Left lung (tissue), 14 donors: ENCODE results near the gene FAM234B. TPM values are rescaled to one million over a fixed set of nuclear protein-coding genes. Genes with fewer than 3 reads are reported as not detected.

ENCODE experiments used
- ATAC-seq: fragments of 200-7000 bp; cut with Tn5 transposase; one replicate; pipeline ENCODE4 v1.9.1; 2020; ENCODE audit warnings: moderate library complexity
- DNase-seq, 4 donors: peaks; one replicate each; pipeline ENCODE4 v3.0.0-alpha.2; 2013 to 2020
- H3K27ac ChIP-seq, 2 donors: fragments of 200-600 bp; sonication (generic) in 1 of 2; one replicate each; pipeline versions ENCODE4 v1.5.0 to v1.8.0; 2020 to 2021
- H3K27me3 ChIP-seq, 2 donors: fragments of 200-600 bp; sonication (generic) in 1 of 2; one replicate each; pipeline versions ENCODE4 v1.5.0 to v1.8.0; 2020 to 2021
- H3K36me3 ChIP-seq, 2 donors: fragments of 200-600 bp; sonication (generic) in 1 of 2; one replicate each; pipeline versions ENCODE4 v1.5.0 to v1.8.0; 2020 to 2021
- H3K4me1 ChIP-seq, 2 donors: fragments of 200-600 bp; one replicate each; pipeline ENCODE4 v1.8.0; 2021
- H3K4me3 ChIP-seq, 2 donors: fragments of 200-600 bp; sonication (generic) in 1 of 2; one replicate each; pipeline versions ENCODE4 v1.5.0 to v1.8.0; 2020 to 2021; ENCODE audit warnings: mild to moderate bottlenecking in 1 of 2
- H3K9me3 ChIP-seq, 2 donors: fragments of 200-600 bp; sonication (generic) in 1 of 2; one replicate each; pipeline versions ENCODE4 v1.5.0 to v1.8.0; 2020 to 2021
- intact Hi-C, 2 donors: fragments of 100-400 bp; cut with DNase I; formaldehyde crosslinking; loops; one replicate each; pipeline versions ENCODE4 v1.11.2 to v1.14.2; 2022
- long read RNA-seq, 12 donors: library from polyadenylated mRNA in 2 of 12; unstranded in 2 of 12; transcript quantifications; one replicate each; pipeline ENCODE4 v2.0.0 and lab custom pipeline, GENCODE V29; 2019 to 2026
- polyA plus RNA-seq, 6 donors: library from polyadenylated mRNA; unstranded; fragments of 120-200 nt; gene quantifications; one replicate each; pipeline ENCODE4 v1.2.1, GENCODE V29; 2013; ENCODE audit not compliant: insufficient read length in 6 of 6
- total RNA-seq, 2 donors: library from RNA; stranded (reverse); fragmentation: NEBNext Ultra II Directional; extraction: Animal tissue kit (Norgen Biotek cat#: 25700); gene quantifications; one replicate each; pipeline ENCODE4 v1.2.1, GENCODE V29; 2021
- TF ChIP-seq, protein P1 (sequence below), 2 donors: fragments of 200-600 bp; sonication (generic) in 1 of 2; IDR thresholded peaks; one replicate each; pipeline versions ENCODE4 v1.5.0 to v1.8.0; 2021; ENCODE audit warnings: antibody characterized with exemption in 2 of 2
- donor health status: DM: no; HTN: yes; CAD: no.
- donor health status: DM: no; HTN: no; CAD: no.

Gene FAM234B, protein sequence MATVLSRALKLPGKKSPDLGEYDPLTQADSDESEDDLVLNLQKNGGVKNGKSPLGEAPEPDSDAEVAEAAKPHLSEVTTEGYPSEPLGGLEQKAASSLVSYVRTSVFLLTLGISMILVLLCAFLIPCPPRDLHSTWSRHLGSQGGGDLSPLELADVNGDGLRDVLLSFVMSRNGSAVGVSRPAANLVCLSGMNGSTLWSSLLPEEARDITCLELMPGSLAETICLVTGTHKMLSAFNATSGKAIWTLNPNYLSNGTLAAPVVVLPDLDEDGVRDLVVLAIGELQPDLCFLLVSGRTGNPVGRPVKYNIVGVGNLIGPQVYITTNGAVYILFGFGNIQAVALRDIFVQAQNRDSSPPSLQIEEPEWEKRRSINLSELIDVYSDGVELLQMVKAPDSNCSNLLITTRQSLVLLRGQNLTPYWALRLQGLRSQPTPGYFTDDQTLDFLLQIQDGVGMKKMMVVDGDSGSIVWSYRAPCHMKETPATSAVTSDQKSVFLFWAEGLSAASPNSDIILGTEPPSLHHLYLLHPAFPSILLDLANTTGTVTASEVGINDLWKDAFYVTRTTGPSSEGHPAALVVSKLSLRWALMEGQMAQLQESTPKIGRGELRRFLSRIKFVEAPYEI
- total RNA-seq: 10 to 100 TPM in 1 of 2 donors, 1 to 10 TPM in 1; 8.3 to 11.0 TPM
- polyA plus RNA-seq: 1 to 10 TPM; 7.3 to 9.4 (median 8.9) TPM
- long read RNA-seq, donor 1, partial matches to known transcripts: 8 of 8 reads
- long read RNA-seq, donor 1, other reads (novel, unspliced or antisense): 0 of 8 reads
- long read RNA-seq, donor 2: 0 reads
- long read RNA-seq, donor 3: 0 reads
- long read RNA-seq, donor 4: 0 reads
- long read RNA-seq, donor 5, full-length matches to known transcripts: 1 of 1 reads
- long read RNA-seq, donor 5, partial matches to known transcripts: 0 of 1 reads
- long read RNA-seq, donor 5, other reads (novel, unspliced or antisense): 0 of 1 reads
- long read RNA-seq, donor 6, full-length matches to known transcripts: 1 of 1 reads
- long read RNA-seq, donor 6, partial matches to known transcripts: 0 of 1 reads
- long read RNA-seq, donor 6, other reads (novel, unspliced or antisense): 0 of 1 reads
- long read RNA-seq, donor 7: 0 reads
- long read RNA-seq, donor 8: 0 reads
- long read RNA-seq, donor 9: 0 reads
- long read RNA-seq, donor 10, partial matches to known transcripts: 0 of 1 reads
- long read RNA-seq, donor 10, other reads (novel, unspliced or antisense): 1 of 1 reads
- long read RNA-seq, donor 11, full-length matches to known transcripts: 2 of 2 reads
- long read RNA-seq, donor 11, partial matches to known transcripts: 0 of 2 reads
- long read RNA-seq, donor 11, other reads (novel, unspliced or antisense): 0 of 2 reads
- long read RNA-seq, donor 12, full-length matches to known transcripts: 1 of 1 reads
- long read RNA-seq, donor 12, partial matches to known transcripts: 0 of 1 reads
- long read RNA-seq, donor 12, other reads (novel, unspliced or antisense): 0 of 1 reads

DNA sequence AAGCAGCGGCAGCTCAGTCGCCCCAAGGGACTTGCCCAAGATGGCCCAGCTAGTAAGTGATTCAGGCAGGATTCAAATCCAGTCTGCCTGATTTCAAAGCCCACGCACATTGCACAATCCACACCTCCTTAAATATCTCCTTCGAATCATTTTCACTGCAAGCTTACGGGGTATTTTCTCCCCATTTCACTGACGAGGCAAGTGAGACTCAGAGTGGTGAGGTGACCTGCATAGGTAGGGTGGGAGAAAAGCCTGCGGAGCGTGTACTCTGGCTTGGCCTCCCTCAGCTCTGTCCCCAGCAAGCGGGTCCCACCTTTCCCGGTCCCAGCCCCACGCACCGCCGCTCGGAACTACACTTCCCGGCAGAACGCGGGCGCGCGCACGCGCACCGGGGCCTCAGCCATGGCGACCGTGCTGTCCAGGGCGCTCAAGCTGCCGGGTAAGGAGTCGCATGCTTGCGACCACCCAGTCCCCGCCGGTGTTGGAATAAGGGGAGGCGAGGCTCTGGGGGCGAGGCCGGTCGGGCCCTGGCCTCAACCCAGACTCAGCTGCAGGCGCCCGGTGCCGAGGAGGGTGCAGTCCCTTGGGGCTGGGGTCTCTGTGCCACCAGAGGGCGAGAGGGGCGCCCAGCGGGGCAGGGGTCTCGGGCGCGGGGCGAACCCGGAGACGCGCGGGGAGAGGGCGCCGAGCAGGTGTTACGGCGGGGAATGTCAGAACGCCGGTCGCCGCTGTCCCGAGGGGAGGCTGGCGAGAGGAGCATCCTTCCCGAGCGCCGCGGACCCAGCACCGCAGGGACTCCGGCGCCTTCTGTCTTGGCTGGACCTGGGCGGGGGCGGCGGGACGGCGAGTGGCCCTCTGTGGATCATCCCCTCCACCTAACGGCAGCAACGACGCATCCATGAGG is at the start of gene FAM234B:
Gene FAM234B, plus strand, starts transcription at position 380 of the 904 bp plus-strand sequence. Its CDS starts 23 bp downstream, at position 403.
- H3K36me3 ChIP-seq: no peaks in the 10 kb centered on the region
- TF ChIP-seq, protein P1, sequence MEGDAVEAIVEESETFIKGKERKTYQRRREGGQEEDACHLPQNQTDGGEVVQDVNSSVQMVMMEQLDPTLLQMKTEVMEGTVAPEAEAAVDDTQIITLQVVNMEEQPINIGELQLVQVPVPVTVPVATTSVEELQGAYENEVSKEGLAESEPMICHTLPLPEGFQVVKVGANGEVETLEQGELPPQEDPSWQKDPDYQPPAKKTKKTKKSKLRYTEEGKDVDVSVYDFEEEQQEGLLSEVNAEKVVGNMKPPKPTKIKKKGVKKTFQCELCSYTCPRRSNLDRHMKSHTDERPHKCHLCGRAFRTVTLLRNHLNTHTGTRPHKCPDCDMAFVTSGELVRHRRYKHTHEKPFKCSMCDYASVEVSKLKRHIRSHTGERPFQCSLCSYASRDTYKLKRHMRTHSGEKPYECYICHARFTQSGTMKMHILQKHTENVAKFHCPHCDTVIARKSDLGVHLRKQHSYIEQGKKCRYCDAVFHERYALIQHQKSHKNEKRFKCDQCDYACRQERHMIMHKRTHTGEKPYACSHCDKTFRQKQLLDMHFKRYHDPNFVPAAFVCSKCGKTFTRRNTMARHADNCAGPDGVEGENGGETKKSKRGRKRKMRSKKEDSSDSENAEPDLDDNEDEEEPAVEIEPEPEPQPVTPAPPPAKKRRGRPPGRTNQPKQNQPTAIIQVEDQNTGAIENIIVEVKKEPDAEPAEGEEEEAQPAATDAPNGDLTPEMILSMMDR (IDR thresholded peaks at IDR 0.05): no peak
- H3K27me3 ChIP-seq: no peaks in the 10 kb centered on the region
- no peaks in the 10 kb centered on the region for H3K9me3 ChIP-seq
- H3K27ac ChIP-seq: peak within 1 kb of the TSS in 1 of 2 donors; percentile 63
- ATAC-seq (peak; percentile 97), DNase-seq (peak; percentile 59 to 97 (median 82))
- intact Hi-C loops: no loop called here
- H3K4me1 ChIP-seq: peaks cover 5 to 18% of the 10 kb centered on the region in 2 donors
- peak within 1 kb of the TSS; percentile 97 to 100 for H3K4me3 ChIP-seq

DNA sequence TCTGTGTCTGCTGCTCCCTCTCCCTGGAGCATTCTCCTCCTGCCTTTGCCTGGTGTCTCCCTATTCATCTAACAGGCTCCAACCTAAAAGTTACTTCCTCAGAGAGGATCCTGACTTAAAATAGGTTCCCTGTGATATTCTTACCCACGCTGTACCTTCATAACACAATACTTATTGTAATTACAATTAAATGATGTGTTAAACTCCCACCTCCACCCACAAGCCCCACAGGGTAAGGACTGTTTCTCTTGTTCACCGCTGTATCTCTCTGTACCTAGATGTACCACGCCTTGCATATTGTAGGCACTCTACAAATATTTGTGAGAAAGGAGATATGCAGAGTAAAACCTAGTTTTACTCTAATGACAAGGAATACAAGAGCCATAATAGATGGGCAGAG is 49.1 kb upstream of the FAM234B start:
- Histone ChIP-seq H3K27ac (no peak overlapping the region), H3K4me1 (peaks cover 6 to 69% of the 10 kb centered on the region in 2 donors), H3K36me3 (no peaks in the 10 kb centered on the region), H3K27me3 (no peaks in the 10 kb centered on the region), H3K9me3 (no peaks in the 10 kb centered on the region), H3K4me3 (no peak overlapping the region)
- intact Hi-C loops: no loop called here
- TF ChIP-seq, protein P1 (IDR thresholded peaks at IDR 0.05): no peak
- no peak for ATAC-seq
- DNase-seq: no peak

DNA sequence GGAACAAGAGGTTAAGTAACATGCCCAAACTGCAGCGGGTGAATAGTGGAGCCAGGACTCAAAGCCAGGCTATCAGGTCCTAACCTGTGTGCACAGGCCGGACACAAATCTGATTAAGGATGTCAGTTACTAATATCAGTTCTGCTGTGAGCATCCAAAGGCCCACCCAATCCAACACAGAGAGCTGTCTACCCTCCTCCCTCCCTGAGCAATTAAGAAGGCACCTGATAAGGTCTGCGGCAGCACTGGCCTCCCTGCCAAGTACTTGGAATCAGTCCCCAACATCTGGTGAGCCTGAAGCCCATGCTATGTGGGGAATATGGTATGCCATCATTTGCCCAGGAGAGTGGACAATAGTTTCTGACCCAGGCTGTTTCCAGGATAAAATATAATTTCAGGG is 48.0 kb upstream of the FAM234B start:
- Histone ChIP-seq H3K27me3 (no peaks in the 10 kb centered on the region), H3K27ac (no peak overlapping the region), H3K4me3 (no peak overlapping the region), H3K4me1 (peaks cover 6 to 64% of the 10 kb centered on the region in 2 donors), H3K9me3 (no peaks in the 10 kb centered on the region), H3K36me3 (no peaks in the 10 kb centered on the region)
- TF ChIP-seq, protein P1 (IDR thresholded peaks at IDR 0.05): no peak
- intact Hi-C loops: no loop called here
- ATAC-seq (no peak), DNase-seq (no peak)

DNA sequence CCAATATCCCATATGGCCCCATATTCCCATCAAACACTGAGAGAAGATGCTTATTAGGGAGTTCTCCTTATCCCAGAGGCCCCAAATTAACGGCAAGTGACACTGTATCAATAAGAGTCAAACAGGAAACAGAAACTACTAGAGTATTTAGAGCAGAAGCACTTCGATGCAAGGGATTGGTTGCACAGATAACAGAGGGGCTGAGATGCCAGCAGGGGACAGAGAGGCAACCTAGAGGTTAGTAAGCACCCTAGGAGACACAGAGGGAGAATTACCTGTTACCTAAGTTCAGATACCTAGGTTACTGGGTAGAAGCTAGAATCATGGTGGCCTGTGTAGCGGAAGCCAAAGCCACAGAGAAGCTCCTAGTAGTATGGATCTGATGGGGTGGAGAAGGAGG is 47.0 kb upstream of the FAM234B start:
- Histone ChIP-seq H3K4me3 (no peak overlapping the region), H3K9me3 (no peaks in the 10 kb centered on the region), H3K36me3 (no peaks in the 10 kb centered on the region), H3K27ac (no peak overlapping the region), H3K27me3 (no peaks in the 10 kb centered on the region), H3K4me1 (peaks cover 10 to 63% of the 10 kb centered on the region in 2 donors)
- no peak for DNase-seq
- TF ChIP-seq, protein P1 (IDR thresholded peaks at IDR 0.05): no peak
- intact Hi-C loops: no loop called here
- no peak for ATAC-seq
